CD4-positive, alpha-beta memory T cell (primary cell): ENCODE results near the gene MYH7B. TPM values are rescaled to one million over a fixed set of nuclear protein-coding genes. Genes with fewer than 3 reads are reported as not detected.

ENCODE experiments used
- CTCF ChIA-PET: fragments of 350-600 bp; sonication (Branson Sonifier 250); formaldehyde crosslinking; loops from one replicate; lab custom pipeline; 2021; ENCODE audit warnings: inconsistent platforms; ENCODE audit not compliant: partially characterized antibody; lab: Charles Lee
- POLR2A ChIA-PET: fragments of 350-600 bp; sonication (Branson Sonifier 250); formaldehyde crosslinking; loops from one replicate; lab custom pipeline; 2021; ENCODE audit not compliant: partially characterized antibody; lab: Charles Lee
- DNase-seq, 5 donors: peaks; one replicate each; pipeline versions ENCODE4 v3.0.0 to v3.0.0-alpha.2; 2020 to 2022; ENCODE audit warnings: mixed read lengths in 1 of 5
- H3K27ac ChIP-seq: one replicate; pipeline ENCODE4 v1.7.0; 2013; ENCODE audit warnings: low read depth, low read length
- H3K27me3 ChIP-seq: 2 replicates; pipeline ENCODE4 v1.7.0; 2013; ENCODE audit warnings: mild to moderate bottlenecking, low read length, moderate library complexity; ENCODE audit not compliant: insufficient read depth
- H3K36me3 ChIP-seq: 2 replicates; pipeline ENCODE4 v1.7.0; 2013; ENCODE audit warnings: mild to moderate bottlenecking, low read length, moderate library complexity; ENCODE audit not compliant: insufficient read depth
- H3K4me1 ChIP-seq: 2 replicates; pipeline ENCODE4 v1.7.0; 2013; ENCODE audit warnings: mild to moderate bottlenecking, low read length, moderate library complexity; ENCODE audit not compliant: insufficient read depth
- H3K4me3 ChIP-seq, 2 donors: one replicate each; pipeline ENCODE4 v1.7.0; 2013; ENCODE audit warnings: low read length in 2 of 2, mild to moderate bottlenecking in 1 of 2
- H3K9me3 ChIP-seq, 2 donors: one replicate each; pipeline ENCODE4 v1.7.0; 2013; ENCODE audit warnings: low read length in 2 of 2, control low read depth in 1 of 2; ENCODE audit not compliant: control insufficient read depth in 1 of 2
- H3K27ac Mint-ChIP-seq, 7 donors: one replicate each; pipeline ENCODE4 v1.8.0; 2020 to 2021; ENCODE audit warnings: mixed read lengths in 7 of 7, mild to moderate bottlenecking in 6 of 7, inconsistent platforms in 3 of 7, moderate library complexity in 3 of 7
- H3K27me3 Mint-ChIP-seq, 2 donors: one replicate each; pipeline ENCODE4 v1.8.0; 2020 to 2021; ENCODE audit warnings: mixed read lengths in 2 of 2
- H3K36me3 Mint-ChIP-seq, 2 donors: one replicate each; pipeline ENCODE4 v1.8.0; 2020 to 2021; ENCODE audit warnings: mixed read lengths in 2 of 2, inconsistent platforms in 1 of 2, mild to moderate bottlenecking in 1 of 2
- H3K4me1 Mint-ChIP-seq, 4 donors: one replicate each; pipeline ENCODE4 v1.8.0; 2020 to 2021; ENCODE audit warnings: mixed read lengths in 4 of 4, mild to moderate bottlenecking in 1 of 4
- H3K4me3 Mint-ChIP-seq, 8 donors: one replicate each; pipeline ENCODE4 v1.8.0; 2020 to 2021; ENCODE audit warnings: mixed read lengths in 8 of 8, mild to moderate bottlenecking in 7 of 8, moderate library complexity in 6 of 8, inconsistent platforms in 3 of 8
- H3K9me3 Mint-ChIP-seq, 8 donors: one replicate each; pipeline ENCODE4 v1.8.0; 2020 to 2021; ENCODE audit warnings: mixed read lengths in 8 of 8, mild to moderate bottlenecking in 5 of 8, inconsistent platforms in 3 of 8, moderate library complexity in 1 of 8
- intact Hi-C: fragments of 100-400 bp; cut with micrococcal nuclease; formaldehyde crosslinking; loops from one replicate; pipeline ENCODE4 v1.15.1; 2023
- polyA plus RNA-seq, 2 donors: library from polyadenylated mRNA; unstranded; fragments of 300-500 nt; fragmentation: Illumina TruSeq; gene quantifications; one replicate each; pipeline ENCODE4 v1.2.3, GENCODE V29; 2021
- total RNA-seq, 2 experiments: library from RNA; stranded (reverse); gene quantifications; one replicate each; pipeline ENCODE4 v1.2.3, GENCODE V29; 2021

Gene MYH7B
- total and polyA plus RNA-seq, 4 experiments from 2014 or later = 0.32 to 0.47 (median 0.39) TPM; not detected in 1

DNA sequence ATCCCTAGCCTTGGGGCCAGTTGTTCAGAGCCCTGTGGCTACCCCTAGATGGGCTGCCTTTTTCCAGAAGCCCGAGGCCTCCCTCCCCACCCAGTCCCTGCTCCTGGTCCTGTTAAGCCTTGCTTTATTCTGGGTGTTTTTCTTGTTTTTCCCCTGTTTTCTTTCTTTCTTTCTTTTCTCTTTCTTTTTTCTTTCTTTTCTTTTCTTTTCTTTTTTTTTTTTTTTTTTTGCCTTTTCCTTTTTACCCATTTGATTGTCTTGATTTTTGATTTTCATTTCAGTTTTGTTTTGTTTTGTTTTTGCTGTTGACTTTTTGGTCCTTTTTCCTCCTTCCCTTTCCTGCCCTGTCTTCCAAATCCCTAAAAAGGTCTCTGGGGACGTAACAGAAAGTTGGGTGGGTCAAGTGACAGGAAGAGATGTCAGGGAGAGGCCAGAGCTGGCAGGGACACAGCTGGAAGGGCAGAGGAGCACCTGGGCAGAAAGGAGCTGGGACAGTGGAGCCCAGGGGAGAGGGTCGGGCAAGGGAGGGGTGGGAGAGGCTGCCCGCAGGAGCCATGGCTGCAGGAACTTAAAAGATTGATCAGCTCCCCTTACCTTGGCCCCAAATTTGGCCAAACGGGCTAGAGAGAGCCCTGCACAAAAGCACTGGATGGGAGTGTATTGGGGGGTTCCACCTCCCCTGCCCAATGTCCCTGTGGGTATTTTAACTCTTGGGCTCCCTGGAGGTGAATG is 27.6 kb downstream of the MYH7B start:
- H3K9me3 ChIP-seq = no peaks in the 10 kb centered on the region
- Mint-ChIP-seq H3K36me3 (no peaks in the 10 kb centered on the region), H3K4me1 (peaks cover 0 to 2% (median under 1%) of the 10 kb centered on the region in 4 donors), H3K27me3 (peaks cover 11 to 21% of the 10 kb centered on the region in 2 donors), H3K27ac (peak overlapping the region in 2 of 7 donors; percentile 29 to 42), H3K9me3 (peaks cover 0 to 6% (median 0%) of the 10 kb centered on the region in 8 donors), H3K4me3 (no peak overlapping the region)
- CTCF ChIA-PET = interaction anchor here (0.6 kb wide), 1 partner anchor 32 kb away, joined by 3 read pairs; no protein-coding TSS in a partner anchor
- H3K27ac ChIP-seq = no peak overlapping the region
- no peaks in the 10 kb centered on the region for H3K4me1 ChIP-seq
- DNase-seq = no peak
- intact Hi-C loops = no loop called here
- H3K27me3 ChIP-seq = peaks cover 4% of the 10 kb centered on the region
- no peaks in the 10 kb centered on the region for H3K36me3 ChIP-seq
- POLR2A ChIA-PET = no interaction called here
- H3K4me3 ChIP-seq = no peak overlapping the region

- Mint-ChIP-seq H3K36me3 (no peaks in the 10 kb centered on the region), H3K27ac (no peak overlapping the region), H3K4me1 (peaks cover 0 to 3% (median under 1%) of the 10 kb centered on the region in 4 donors), H3K4me3 (no peak overlapping the region), H3K27me3 (peaks cover 9 to 15% of the 10 kb centered on the region in 2 donors), H3K9me3 (peaks cover 0 to 6% (median 0%) of the 10 kb centered on the region in 8 donors)
- DNase-seq = no peak
- Histone ChIP-seq H3K9me3 (no peaks in the 10 kb centered on the region), H3K4me1 (no peaks in the 10 kb centered on the region), H3K36me3 (no peaks in the 10 kb centered on the region), H3K27me3 (peaks cover 4% of the 10 kb centered on the region), H3K4me3 (no peak overlapping the region), H3K27ac (no peak overlapping the region)
- ChIA-PET POLR2A (no interaction called here), CTCF (no interaction called here)
- intact Hi-C loops = no loop called here
Observed at GRCh38 chr20:34983995-34984735, 28.5 kb downstream of the MYH7B start.

GRCh38 chr20:34984756-34985261 is 29.1 kb downstream of the MYH7B start:
- H3K4me1 ChIP-seq = no peaks in the 10 kb centered on the region
- ChIA-PET CTCF (no interaction called here), POLR2A (no interaction called here)
- intact Hi-C loops = no loop called here
- no peak overlapping the region for H3K4me3 ChIP-seq
- H3K9me3 Mint-ChIP-seq = peaks cover 0 to 6% (median 0%) of the 10 kb centered on the region in 8 donors
- no peaks in the 10 kb centered on the region for H3K36me3 ChIP-seq
- H3K27ac Mint-ChIP-seq = peak overlapping the region in 3 of 7 donors; percentile 12 to 69 (median 42)
- DNase-seq = no peak
- H3K27me3 ChIP-seq = peaks cover 4% of the 10 kb centered on the region
- H3K27me3 Mint-ChIP-seq = peaks cover 9 to 15% of the 10 kb centered on the region in 2 donors
- H3K4me1 Mint-ChIP-seq = peaks cover 0 to 3% (median under 1%) of the 10 kb centered on the region in 4 donors
- H3K9me3 ChIP-seq = no peaks in the 10 kb centered on the region
- H3K27ac ChIP-seq = no peak overlapping the region
- H3K36me3 Mint-ChIP-seq = no peaks in the 10 kb centered on the region
- no peak overlapping the region for H3K4me3 Mint-ChIP-seq

GRCh38 chr20:34985461-34986310 is 30.0 kb downstream of the MYH7B start:
- H3K9me3 ChIP-seq = no peaks in the 10 kb centered on the region
- Mint-ChIP-seq H3K9me3 (peaks cover 0 to 6% (median 0%) of the 10 kb centered on the region in 8 donors), H3K4me1 (peaks cover 0 to 3% (median under 1%) of the 10 kb centered on the region in 4 donors), H3K27me3 (peaks cover 9 to 15% of the 10 kb centered on the region in 2 donors), H3K36me3 (no peaks in the 10 kb centered on the region), H3K27ac (peak overlapping the region in 2 of 7 donors; percentile 2 to 89), H3K4me3 (no peak overlapping the region)
- peaks cover 4% of the 10 kb centered on the region for H3K27me3 ChIP-seq
- ChIA-PET POLR2A (no interaction called here), CTCF (no interaction called here)
- intact Hi-C loops = no loop called here
- H3K4me1 ChIP-seq = no peaks in the 10 kb centered on the region
- no peaks in the 10 kb centered on the region for H3K36me3 ChIP-seq
- no peak for DNase-seq
- H3K4me3 ChIP-seq = no peak overlapping the region
- H3K27ac ChIP-seq = no peak overlapping the region

GRCh38 chr20:34986311-34987287 is 30.9 kb downstream of the MYH7B start:
- ChIA-PET CTCF (no interaction called here), POLR2A (no interaction called here)
- no peak for DNase-seq
- Mint-ChIP-seq H3K36me3 (peaks cover 0 to 3% of the 10 kb centered on the region in 2 donors), H3K4me3 (no peak overlapping the region), H3K27me3 (peaks cover 7 to 15% of the 10 kb centered on the region in 2 donors), H3K9me3 (peaks cover 0 to 6% (median 0%) of the 10 kb centered on the region in 8 donors), H3K4me1 (peaks cover 0 to 3% (median under 1%) of the 10 kb centered on the region in 4 donors), H3K27ac (no peak overlapping the region)
- Histone ChIP-seq H3K36me3 (no peaks in the 10 kb centered on the region), H3K4me3 (no peak overlapping the region), H3K27me3 (peaks cover 4% of the 10 kb centered on the region), H3K9me3 (no peaks in the 10 kb centered on the region), H3K27ac (no peak overlapping the region), H3K4me1 (no peaks in the 10 kb centered on the region)
- intact Hi-C loops = no loop called here
